Left kidney (tissue), 2 donors: ENCODE results near the gene TC2N. TPM values are rescaled to one million over a fixed set of nuclear protein-coding genes. Genes with fewer than 3 reads are reported as not detected.
"Not testable (repeated sequence)": the region's sequence is repeated elsewhere in the genome, so short reads cannot be mapped to it uniquely, and the experiment has no call there.

Experiments used
- DNase-seq: peaks from one replicate; pipeline ENCODE4 v3.0.0-alpha.2; 2013
- polyA plus RNA-seq: library from polyadenylated mRNA; unstranded; fragments of 120-200 nt; gene quantifications from one replicate; pipeline ENCODE4 v1.2.1, GENCODE V29; 2013; ENCODE audit not compliant: insufficient read length

TC2N gene
- polyA plus RNA-seq, 1 donor, result 10.0 TPM

DNA sequence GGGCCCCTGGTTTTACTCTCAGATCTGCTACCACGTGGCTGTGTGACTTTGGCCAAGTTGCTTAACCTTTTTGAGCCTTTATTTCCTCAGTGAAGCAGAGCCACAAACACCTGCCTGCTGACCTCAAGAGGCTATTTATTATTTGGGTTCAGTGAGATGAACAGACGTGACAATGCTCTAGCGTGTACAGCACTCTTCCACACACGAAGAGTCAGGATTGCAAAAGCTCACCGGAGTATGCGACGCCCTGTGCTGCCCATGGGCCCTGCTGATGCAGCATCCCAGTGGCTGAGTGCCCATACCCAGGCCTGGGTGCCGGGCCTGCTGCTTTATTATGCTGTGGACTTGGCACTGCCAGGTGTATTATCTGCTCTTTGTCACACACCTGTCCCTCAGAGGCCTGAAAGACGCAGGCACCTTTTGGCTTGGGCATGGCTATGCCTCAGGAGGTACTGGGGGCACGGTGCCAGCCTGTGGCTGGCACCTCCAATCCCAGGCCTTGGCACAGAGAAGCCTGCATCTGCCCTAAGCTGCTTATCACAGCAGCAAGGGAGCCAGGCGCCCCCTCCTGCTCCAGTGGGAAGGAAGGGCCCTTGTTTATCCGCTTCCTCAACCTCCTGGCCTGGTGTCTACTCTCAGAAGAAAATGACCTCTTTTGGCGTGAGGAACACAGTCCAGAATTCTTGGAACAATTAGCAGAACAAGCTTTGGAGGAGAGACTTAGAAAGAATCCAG is 22.3 kb upstream of the TC2N start:
- no peak for DNase-seq

DNA sequence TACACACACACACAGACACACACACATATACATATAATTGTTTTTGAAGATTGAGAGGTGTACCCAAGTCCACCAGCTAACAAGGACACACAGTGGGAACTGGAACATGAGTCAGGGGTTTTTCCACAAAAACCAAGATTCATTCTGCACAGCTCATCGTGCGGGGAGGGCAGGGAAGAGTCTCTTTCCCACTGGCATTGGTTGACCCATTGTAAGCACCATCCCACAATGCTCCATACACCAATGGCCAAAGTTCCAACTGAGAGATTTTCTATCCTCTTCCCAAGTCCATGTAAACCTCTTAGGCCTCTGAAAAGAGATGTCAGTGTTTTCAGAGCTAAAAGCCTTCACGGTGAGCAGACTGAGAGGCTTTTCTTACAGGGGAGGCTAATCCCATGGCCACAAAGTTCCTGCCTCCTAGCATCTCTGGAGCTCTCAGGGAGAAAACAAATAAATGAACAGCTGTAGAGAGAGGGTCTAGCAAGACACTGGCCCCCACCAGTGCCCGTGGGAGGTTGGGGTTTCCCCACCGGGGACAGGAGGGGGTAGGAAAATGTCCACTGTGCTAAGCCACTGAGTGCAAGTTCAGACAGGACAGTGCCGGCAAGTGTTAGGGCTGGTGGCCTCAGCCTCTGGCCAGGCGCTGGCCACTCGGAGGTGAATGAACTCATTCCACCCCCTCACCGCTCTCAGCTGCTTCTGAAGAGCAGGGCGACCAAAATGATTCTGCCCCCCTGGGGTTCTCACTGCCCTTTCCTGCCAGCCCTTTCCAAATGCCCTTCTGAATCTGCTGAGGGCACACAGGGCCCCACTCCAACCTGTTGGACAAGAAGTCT is 21.5 kb upstream of the TC2N start:
- DNase-seq, result no peak

DNA sequence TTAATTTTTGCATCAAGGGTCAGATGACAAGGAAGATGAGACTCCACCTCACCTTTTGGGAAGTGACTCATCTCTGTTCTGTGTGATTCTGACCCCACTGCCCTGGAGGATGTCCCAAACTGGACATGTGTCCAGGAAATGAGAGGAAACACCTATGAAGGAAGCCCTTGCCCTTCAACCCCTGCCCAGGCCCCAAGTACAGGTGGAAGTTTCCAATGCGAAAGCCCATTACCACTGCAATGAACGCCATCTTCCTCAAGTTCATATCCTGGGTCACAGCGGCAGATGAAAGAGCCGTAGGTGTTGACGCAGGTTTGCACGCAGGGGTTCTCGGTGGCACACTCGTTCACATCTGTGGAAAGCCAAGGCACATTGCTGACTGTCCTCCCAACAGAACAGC is 19.6 kb upstream of the TC2N start:
- no peak for DNase-seq

DNA sequence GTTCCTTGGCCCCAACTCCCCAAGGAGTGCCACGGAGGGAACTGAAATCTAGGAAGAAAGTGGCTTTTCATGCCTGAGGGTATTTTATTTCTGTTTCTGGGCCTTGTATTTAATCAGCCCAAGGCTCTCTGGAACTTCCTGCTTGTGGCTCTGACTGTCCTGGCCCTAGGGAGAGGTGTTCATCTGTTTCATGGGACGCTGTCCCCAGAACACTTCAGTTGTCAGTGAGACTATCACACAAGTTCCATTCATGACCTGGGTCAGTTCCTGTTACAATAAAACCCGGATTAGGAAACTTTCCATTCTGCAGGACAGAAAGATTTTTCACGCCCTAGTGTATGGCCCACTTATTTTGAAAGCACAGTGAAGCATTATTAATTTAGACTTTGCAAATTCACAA is 18.5 kb upstream of the TC2N start:
- DNase-seq, result no peak

DNA sequence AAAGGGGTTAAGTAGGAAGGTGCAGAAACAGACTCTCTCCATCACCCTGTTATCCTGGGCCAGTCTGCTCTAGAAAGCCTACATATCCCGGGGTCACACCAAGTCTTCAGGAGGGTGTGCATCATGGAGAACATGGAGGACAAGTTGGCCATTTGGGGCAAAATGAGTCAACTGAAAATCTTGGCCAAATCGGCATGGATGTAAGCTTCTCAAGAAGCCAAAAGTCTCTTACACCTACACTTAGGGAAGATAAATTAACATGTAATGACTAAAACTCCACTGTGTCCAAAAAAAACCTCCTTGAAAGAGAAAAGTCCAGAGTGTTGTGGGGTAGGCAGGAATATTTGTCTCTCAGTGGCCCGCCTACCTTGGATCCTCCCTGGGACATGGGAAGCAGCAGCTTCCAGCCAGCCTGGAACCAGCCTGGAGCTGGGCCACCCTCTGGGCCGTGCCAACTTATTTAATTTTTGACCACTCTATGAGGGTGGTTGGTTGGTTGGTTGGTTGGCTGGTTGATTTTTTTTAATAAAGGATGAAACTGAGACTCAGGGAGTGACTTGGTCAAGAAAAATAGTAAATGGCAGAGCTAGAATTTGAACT is 17.9 kb upstream of the TC2N start:
- DNase-seq, result no peak

DNA sequence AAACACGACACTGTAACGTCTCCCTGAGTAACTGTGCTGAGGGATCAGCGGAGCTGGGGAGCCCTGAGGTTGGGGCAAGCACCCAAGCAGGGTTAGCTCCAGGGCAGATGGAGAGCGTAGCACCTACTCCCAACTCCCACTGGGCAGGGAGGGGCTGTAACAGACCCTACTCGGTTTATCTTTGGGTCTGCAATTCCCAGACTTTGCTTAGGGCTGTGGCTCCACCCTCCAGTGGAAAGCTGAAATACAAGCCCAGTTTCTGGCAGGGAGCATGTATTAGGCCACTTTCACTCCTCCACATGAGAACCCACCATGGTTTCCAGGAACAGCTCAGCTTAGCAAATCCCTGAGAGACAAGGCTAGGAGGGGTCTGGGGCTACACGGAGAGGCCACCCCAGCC is 17.3 kb upstream of the TC2N start:
- DNase-seq, result no peak

DNA sequence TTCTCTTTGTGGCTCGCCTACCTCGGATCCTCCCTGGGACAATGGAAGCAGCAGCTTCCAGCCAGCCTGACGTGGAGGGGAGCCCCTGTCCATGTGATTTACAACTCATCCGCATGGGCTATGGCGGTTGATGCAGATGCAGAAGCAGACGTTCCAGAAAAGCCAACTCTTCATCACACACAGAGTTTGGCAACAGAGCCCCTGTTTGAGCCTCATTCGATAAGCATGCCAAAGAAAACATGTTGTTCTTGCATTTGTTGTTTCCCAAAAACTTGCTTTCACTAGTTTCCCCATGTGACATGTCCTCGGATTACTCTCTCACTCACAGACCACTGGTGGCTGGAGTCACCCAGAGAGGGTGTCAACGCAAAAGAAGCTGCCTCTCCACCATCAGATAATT is 16.4 kb upstream of the TC2N start:
- DNase-seq, result peak; percentile 18

DNA sequence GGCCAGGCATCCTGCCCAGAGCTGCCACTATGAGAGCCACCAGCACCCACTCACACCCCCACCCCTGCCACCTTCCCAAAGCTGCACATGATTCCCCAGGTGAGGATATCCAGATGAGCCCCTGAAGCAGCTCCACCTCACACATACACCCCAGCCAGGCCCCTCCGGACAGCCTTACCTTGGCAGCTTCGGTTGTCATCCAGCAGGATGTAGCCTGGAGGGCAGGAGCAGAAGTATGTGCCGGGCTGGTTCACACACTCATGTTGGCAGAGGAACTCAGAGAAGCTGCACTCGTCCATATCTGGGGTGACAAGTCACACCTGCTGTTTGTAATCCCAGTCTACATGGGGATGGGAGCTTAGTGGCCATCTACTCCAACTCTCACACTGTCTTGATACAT is 15.4 kb upstream of the TC2N start:
- no peak for DNase-seq

DNA sequence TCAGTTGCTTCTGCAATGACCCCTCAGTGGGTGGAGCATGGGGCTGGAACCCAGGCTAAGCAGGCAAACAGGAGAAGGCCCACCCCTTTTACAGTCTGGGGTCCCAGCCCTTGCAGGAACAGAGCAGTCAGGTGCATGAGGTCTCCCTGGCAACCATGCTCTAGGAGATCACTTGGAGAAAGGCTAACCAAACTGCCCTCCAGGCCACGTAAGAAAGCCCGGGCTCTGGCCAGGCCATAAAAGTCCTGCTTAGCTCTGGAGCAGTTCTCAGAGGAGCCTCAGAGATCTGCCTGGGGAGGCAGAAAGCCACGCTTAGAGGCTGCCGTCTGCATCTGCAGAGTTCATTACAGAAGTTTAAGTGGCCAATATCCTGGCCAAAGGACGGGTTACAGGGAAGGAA is 15.0 kb upstream of the TC2N start:
- no peak for DNase-seq

DNA sequence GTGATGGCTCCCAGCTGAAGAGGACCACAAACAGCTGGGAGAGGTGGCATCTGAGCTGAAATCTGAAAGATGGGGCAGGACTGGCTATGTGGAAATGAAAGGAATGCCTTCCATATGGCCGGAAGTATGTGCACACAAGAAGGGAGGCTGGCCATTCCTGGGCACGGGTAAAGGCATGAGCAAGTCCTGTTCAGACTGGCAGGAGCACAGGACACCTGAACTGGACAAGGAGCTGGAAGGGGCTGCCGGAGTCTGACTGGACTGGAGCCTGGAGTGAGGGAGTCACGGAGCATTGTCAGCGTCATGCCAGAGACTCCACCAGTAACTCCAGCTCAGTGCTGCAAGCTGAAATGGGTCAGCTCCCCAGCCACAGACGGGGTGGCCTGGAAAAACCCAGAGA is 11.9 kb upstream of the TC2N start:
- DNase-seq, result no peak

DNA sequence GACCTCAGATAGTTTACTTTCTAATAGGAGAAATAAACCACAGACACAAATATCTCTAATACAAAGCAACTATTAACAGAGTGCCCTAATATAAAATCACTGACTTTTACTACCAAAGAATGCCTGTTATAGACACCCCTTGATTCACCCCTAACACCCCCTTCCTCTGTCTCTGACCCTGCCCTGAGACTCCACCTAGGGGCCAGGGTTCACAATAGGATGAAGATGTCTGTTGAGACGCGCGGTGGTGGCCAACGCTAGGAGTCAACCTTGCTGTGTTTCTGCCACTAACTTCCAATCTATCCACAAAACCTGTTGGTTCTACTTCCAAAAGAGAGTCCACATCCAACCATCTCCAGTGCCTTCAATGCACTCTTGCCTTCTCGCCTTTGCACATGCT is 10.9 kb upstream of the TC2N start:
- no peak for DNase-seq

DNA sequence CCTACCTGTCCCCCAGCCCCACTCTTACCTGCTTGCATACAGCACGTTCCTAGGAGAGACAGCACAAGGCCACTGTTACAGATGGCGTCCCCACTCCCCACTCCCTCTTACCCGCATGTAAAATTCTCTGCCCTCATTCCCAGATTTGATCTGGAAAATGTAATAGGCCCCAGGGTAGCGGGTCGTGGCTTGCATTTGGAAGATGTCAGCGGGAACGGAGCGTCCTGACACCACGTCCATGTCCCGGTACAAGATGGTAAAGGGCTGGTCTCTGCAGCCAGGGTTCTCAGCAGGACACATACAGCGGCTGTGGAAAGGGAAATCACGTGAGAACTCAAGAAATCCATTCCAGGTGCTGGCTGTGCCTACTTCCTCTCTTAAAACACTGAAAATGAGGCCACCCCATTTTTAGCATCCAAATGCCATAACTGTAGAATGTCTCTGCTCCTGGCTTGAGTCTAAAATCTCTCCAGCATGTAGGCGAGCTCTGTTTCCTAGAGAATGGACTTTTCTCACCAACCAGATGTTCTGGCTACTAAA is 10.1 kb upstream of the TC2N start:
- DNase-seq, result no peak

DNA sequence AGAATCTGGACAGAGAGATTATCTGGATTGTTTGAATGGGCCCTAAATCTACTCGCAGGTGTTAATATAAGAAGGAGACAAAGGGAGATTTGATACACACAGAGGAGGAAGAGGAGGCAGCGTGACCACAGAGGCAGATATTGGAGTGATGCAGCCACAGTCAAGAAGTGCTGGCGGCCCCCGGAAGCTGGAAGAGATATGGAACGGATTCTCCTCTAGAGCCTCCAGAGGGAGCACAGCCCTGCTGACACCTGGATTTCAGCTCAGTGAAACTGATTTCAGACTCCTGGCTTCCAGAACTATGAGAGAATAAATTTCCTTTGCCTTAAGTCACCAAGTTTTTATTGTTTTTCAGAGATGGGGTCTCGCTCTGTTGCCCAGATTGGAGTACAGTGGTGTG is 9.2 kb upstream of the TC2N start:
- DNase-seq, result no peak

DNA sequence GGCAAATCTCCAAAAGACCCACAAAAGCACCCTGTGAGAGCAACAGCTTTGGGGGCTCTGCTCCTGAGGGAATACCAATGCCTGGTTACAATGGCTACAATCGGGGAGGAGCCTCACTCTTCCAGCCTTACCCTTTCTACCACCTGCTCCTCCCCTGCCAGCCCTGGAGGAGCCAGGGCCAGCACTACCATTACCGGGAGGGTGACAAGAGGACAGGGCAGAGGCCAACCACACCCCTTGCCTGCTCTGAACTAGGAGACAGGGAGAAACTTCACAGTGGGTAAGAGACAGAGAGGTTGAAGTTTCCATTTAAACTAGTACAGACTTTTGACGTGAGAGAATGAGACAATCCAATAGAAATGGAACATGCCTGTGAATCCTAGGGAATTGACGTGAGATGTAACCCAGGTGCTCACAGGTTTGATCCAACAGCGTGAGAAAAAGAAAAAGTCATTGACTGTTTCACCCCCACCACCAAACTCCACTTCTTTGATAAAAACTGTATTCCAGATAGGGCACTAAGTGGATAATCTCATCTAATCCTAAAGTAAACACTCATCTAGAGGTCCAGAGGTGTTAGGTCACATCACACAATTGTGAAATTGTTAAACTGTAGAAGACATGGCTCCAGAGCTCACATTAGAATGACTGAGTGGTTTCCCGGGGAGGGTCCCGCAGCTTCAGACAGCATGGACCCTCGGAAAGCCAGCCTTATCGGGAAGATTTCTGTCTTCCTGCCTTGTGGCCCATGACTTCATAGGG is 8.4 kb upstream of the TC2N start:
- no peak for DNase-seq

DNA sequence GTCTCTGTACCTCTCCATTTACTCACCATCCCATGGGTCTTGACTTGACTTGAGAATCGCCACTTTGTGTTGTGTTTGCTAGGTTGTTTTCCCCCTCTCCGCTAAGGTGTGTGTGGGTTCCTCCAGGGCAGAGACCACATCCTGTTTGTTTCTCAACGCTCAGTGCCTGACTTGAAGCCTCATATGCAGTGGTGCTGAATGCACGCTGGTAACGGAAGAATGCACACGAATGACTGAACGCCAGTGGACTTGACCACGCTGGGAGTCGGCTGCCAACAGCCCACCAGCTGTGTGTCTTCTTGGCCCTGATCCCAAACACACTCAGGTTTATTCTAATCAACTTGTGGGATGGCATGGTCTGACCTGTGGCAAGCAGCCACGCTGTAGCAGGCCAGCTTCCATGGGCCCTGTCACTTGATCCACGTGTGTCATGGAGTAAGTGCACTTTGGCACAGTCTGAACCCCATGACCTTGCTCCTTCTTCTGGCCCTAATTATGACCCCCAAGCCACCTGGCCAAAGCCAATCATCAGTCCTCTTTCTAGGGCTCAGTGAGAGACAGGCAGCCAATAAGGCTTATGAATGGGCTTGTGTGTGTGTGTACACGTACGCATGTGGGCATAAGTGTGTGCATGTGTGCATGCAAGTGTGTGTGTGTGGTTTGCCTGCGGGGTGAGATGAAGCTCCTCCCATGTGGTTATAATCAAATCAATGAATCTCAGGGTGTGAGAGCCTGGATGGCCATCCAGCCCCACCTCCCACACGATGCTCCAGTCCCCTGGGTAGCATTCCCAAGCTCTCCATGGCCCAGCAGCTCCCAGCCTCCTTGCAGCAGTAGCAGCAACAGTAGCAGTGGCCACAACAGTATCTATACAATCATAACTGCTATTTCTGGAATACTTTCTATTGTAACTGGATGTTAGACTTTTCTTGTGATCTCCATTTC is 6.4 kb upstream of the TC2N start:
- DNase-seq, result no peak

DNA sequence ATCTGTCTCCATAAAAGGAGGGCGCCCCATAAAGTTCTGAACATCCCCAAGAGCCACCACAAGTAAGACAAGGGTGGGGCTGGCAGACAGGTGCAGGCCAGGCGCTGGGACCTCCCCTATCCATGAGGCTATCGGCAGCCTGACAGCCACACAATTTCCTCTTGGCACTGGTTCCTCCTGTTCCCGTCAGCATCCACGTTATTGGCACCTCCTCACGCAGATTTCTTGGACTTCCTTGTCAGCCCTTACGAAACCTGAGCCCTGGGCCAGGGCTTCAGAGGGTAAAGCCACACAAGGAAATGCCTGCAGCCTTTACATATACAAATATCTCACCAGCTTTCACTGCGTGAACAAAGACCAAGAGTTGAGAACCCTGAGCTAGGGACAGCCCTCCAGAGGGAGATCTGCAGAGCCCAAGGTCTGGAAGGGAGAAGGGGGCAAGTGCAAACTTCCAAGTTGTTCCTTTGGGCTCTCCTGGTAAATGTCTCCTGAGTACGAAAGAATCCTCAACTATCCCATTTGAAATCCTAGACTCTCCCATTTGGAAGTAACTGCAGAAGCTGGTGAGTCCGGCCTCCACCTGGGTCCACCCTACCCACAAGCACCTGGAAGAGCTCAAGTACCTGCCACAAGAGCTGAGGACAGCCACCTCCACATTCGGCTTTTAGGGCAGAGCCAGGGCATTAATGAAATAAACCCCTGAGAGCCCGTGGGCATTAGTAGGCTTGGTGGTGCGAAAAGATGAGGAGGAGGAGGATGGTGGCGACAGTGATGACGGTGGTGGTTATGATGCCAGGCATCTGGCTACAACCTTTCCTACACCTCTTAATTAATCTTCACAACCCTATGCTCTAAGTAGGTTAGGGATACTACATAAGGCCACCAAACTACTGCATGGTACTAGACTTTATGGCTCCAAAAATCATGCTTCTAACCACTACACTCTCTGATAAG is 5.5 kb upstream of the TC2N start:
- DNase-seq, result no peak

DNA sequence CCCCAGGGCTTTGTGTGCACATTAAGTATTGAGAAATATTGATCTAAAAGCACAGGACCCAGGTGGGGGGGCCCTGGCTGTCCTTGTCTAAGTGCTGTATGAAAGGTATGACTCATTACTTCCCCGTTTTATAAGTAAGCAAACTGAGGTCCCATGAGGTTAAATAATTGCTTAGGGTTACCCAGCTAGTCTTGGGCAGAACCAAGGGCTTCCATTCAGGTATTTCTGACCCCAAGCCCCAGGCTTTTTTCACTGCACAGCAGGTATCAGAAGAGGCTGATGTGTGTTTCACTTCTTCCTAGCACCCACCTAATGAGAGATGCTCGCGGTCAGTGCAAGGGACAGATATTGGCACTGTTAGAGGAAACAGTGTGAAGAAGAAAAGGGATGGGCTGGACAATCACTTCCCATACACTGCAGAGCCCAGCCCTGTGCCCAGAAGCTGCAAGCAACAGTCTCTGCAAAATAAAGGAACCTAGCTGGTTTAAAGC is 4.7 kb upstream of the TC2N start:
- DNase-seq, result no peak

DNA sequence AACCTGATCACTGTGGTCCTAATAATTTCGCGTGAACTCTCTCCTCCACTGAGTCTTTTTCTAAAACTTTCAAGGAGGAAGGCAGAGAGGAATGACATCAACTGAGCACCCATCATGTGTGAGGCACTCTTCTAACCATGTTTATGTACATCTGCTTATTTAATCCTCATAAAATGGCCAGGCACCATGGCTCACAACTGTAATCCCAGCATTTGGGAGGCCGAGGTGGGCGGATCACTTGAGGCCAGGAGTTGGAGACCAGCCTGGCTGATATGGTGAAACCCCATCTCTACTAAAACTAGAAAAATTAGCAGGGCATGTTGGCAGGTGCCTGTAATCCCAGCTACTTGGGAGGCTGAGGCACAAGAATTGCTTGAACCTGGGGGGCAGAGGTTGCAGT is 4.1 kb upstream of the TC2N start:
- not testable (repeated sequence) for DNase-seq

DNA sequence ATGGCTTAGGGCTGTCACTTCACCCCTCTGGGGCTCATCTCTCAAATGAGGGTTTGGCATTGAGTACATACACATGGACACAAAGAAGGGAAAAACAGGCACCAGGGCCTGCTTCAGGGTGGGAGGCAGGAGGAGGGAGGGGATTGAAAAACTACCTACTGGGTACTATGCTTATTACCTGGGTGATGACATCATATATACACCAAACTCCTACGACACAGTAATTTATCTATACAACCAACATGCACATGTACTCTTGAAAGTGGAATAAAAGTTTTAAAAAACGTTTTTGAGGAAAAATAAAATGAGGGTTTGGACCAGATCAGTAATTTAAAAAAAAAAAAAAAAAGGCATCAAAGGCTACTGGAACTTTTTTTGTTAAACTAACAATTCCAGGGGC is 3.6 kb upstream of the TC2N start:
- no peak for DNase-seq

DNA sequence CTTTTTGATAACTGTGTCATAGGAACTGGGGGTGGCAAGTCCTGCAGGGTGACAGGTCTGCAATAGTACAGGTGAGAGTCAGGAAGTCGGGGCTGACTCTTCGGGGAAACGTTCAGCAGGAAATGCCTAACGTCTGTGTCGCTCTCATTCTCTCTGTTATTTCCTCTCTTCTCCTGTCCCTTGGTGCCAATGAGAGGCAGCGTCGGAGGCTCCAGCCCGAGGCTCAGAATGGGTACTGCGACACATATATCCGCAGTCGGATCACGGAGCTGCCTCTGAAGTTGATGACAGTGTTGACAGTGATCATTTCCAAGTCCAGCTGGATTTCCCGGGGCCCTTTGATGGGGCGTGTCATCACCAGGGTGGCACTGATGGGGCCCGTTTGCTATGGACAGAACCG is 2.7 kb upstream of the TC2N start:
- no peak for DNase-seq
